Brain microvascular endothelial cell (primary cell): ENCODE data around the gene CHRNB1.
"Not testable (repeated sequence)": the region's sequence is repeated elsewhere in the genome, so short reads cannot be mapped to it uniquely, and the experiment has no call there.

ENCODE experiments used
- DNase-seq: peaks from one replicate; pipeline ENCODE4 v3.0.0-alpha.2; 2020
- H3K27ac ChIP-seq: fragments of 250-450 bp; sonication (Bioruptor Pico); 2 replicates; pipeline ENCODE4 v1.5.1; 2020; ENCODE audit warnings: mild to moderate bottlenecking, moderate library complexity
- H3K27me3 ChIP-seq: fragments of 250-450 bp; sonication (Bioruptor Pico); replicated peaks from 2 replicates; pipeline ENCODE4 v1.5.1; 2020; ENCODE audit warnings: mild to moderate bottlenecking
- H3K36me3 ChIP-seq: fragments of 250-450 bp; sonication (Bioruptor Pico); replicated peaks from 2 replicates; pipeline ENCODE4 v1.5.1; 2020; ENCODE audit warnings: mild to moderate bottlenecking
- H3K4me3 ChIP-seq: 2 replicates; pipeline ENCODE4 v1.5.1; 2011; ENCODE audit warnings: low read depth, mild to moderate bottlenecking, control low read depth, low read length, moderate library complexity
- CTCF ChIP-seq: IDR thresholded peaks from 2 replicates; pipeline ENCODE4 v1.5.1; 2011; ENCODE audit warnings: low read depth, mild to moderate bottlenecking, moderate library complexity, low read length, control low read depth, inconsistent platforms; ENCODE audit errors: missing control alignments
- in situ Hi-C: cut with HindIII; loops from 2 replicates; pipeline ENCODE4 v1.10.0; 2017; ENCODE audit warnings: low sequenced_read_pairs, low pct_ligation_motif_present

CHRNB1 gene

GRCh38 chr17:7482742-7483088 lies 37.9 kb downstream of the CHRNB1 start:
- DNase-seq, in situ Hi-C loops, H3K27me3 ChIP-seq, H3K27ac ChIP-seq, H3K4me3 ChIP-seq, H3K36me3 ChIP-seq: not testable (repeated sequence)

GRCh38 chr17:7483255-7484066 lies 38.6 kb downstream of the CHRNB1 start:
- peak; percentile 91 for DNase-seq
- Histone ChIP-seq H3K4me3 (peak overlapping the region; percentile 87), H3K36me3 (no peaks in the 10 kb centered on the region), H3K27ac (peak overlapping the region; percentile 99), H3K27me3 (no peaks in the 10 kb centered on the region)
- no peak for TF ChIP-seq CTCF
- in situ Hi-C loops: no loop called here

- peak; percentile 95 for DNase-seq
- Histone ChIP-seq H3K27me3 (no peaks in the 10 kb centered on the region), H3K36me3 (no peaks in the 10 kb centered on the region), H3K27ac (peak within 1 kb of the TSS; percentile 99), H3K4me3 (peak within 1 kb of the TSS; percentile 87)
- TF ChIP-seq CTCF: no peak
- in situ Hi-C loops: no loop called here
Observed at GRCh38 chr17:7484067-7484918, 39.4 kb downstream of the CHRNB1 start, which contains the start of gene POLR2A. Gene POLR2A, plus strand, starts transcription at chr17:7484366.

GRCh38 chr17:7484919-7485377 lies 40.1 kb downstream of the CHRNB1 start:
- in situ Hi-C loops: no loop called here
- no peaks in the 10 kb centered on the region for H3K36me3 ChIP-seq
- TF ChIP-seq CTCF: peak; percentile 22
- H3K27ac ChIP-seq: peak overlapping the region; percentile 5
- no peaks in the 10 kb centered on the region for H3K27me3 ChIP-seq
- peak overlapping the region; percentile 87 for H3K4me3 ChIP-seq
- no peak for DNase-seq

GRCh38 chr17:7486181-7486580 lies 41.3 kb downstream of the CHRNB1 start:
- no peak for TF ChIP-seq CTCF
- DNase-seq: no peak
- no peak overlapping the region for H3K27ac ChIP-seq

GRCh38 chr17:7490144-7490543 lies 45.3 kb downstream of the CHRNB1 start:
- Histone ChIP-seq H3K27ac (no peak overlapping the region), H3K4me3 (no peak overlapping the region), H3K27me3 (no peaks in the 10 kb centered on the region), H3K36me3 (no peaks in the 10 kb centered on the region)
- TF ChIP-seq CTCF: no peak
- no peak for DNase-seq
- in situ Hi-C loops: no loop called here

More at GRCh38 chr17:7486181-7486580, 41.3 kb downstream of the CHRNB1 start:
- Histone ChIP-seq H3K27me3 (no peaks in the 10 kb centered on the region), H3K4me3 (peak overlapping the region; percentile 87), H3K36me3 (no peaks in the 10 kb centered on the region)
- in situ Hi-C loops: no loop called here
